Nephron progenitor cell (in vitro differentiated cells): ENCODE data around the gene ZNF281.

ENCODE experiments used
- DNase-seq: peaks from one replicate; pipeline ENCODE4 v3.0.0; 2021
- H3K27ac Mint-ChIP-seq: 2 replicates; pipeline ENCODE4 v1.8.0; 2021; ENCODE audit warnings: mild to moderate bottlenecking, moderate library complexity, mixed read lengths
- H3K27me3 Mint-ChIP-seq: 2 replicates; pipeline ENCODE4 v1.8.0; 2021; ENCODE audit warnings: mild to moderate bottlenecking, low read depth, mixed read lengths; ENCODE audit not compliant: poor library complexity
- H3K36me3 Mint-ChIP-seq: 2 replicates; pipeline ENCODE4 v1.8.0; 2021; ENCODE audit warnings: low read depth, mixed read lengths
- H3K4me1 Mint-ChIP-seq: 2 replicates; pipeline ENCODE4 v1.8.0; 2021; ENCODE audit warnings: mixed read lengths
- H3K4me3 Mint-ChIP-seq: 2 replicates; pipeline ENCODE4 v1.8.0; 2021; ENCODE audit warnings: mild to moderate bottlenecking, moderate library complexity, mixed read lengths
- H3K9me3 Mint-ChIP-seq: 2 replicates; pipeline ENCODE4 v1.8.0; 2021; ENCODE audit warnings: mild to moderate bottlenecking, moderate library complexity, mixed read lengths
- CTCF ChIP-seq: fragments of 200-600 bp; sonication (generic); IDR thresholded peaks from 2 replicates; pipeline ENCODE4 v1.5.0; 2021; ENCODE audit warnings: antibody characterized with exemption

The ZNF281 gene

GRCh38 chr1:200378096-200378495, 31.7 kb downstream of the ZNF281 start:
- Mint-ChIP-seq H3K4me1 (peaks cover 7% of the 10 kb centered on the region), H3K27me3 (no peaks in the 10 kb centered on the region), H3K36me3 (no peaks in the 10 kb centered on the region), H3K4me3 (no peak overlapping the region), H3K27ac (no peak overlapping the region), H3K9me3 (peaks cover 3% of the 10 kb centered on the region)
- DNase-seq: no peak
- TF ChIP-seq CTCF: no peak

- Mint-ChIP-seq H3K4me3 (no peak overlapping the region), H3K9me3 (peaks cover 3% of the 10 kb centered on the region), H3K27me3 (no peaks in the 10 kb centered on the region), H3K27ac (no peak overlapping the region), H3K36me3 (no peaks in the 10 kb centered on the region), H3K4me1 (peaks cover 7% of the 10 kb centered on the region)
- no peak for DNase-seq
- TF ChIP-seq CTCF: no peak
These were observed 33.3 kb downstream of the ZNF281 start for GRCh38 chr1:200376528-200376927.

GRCh38 chr1:200374569-200375295, 35.1 kb downstream of the ZNF281 start:
- Mint-ChIP-seq H3K36me3 (no peaks in the 10 kb centered on the region), H3K27me3 (no peaks in the 10 kb centered on the region), H3K4me1 (peaks cover 10% of the 10 kb centered on the region), H3K4me3 (no peak overlapping the region), H3K9me3 (peaks cover 3% of the 10 kb centered on the region), H3K27ac (no peak overlapping the region)
- DNase-seq: no peak
- TF ChIP-seq CTCF: no peak

GRCh38 chr1:200373811-200374231, 36.0 kb downstream of the ZNF281 start:
- DNase-seq: no peak
- H3K27me3 Mint-ChIP-seq: no peaks in the 10 kb centered on the region
- H3K27ac Mint-ChIP-seq: no peak overlapping the region
- TF ChIP-seq CTCF: no peak
- H3K4me1 Mint-ChIP-seq: peaks cover 13% of the 10 kb centered on the region
- no peak overlapping the region for H3K4me3 Mint-ChIP-seq
- peaks cover 3% of the 10 kb centered on the region for H3K9me3 Mint-ChIP-seq
- no peaks in the 10 kb centered on the region for H3K36me3 Mint-ChIP-seq

GRCh38 chr1:200372885-200373181, 37.0 kb downstream of the ZNF281 start:
- H3K4me3 Mint-ChIP-seq: no peak overlapping the region
- H3K4me1 Mint-ChIP-seq: peaks cover 13% of the 10 kb centered on the region
- no peak for TF ChIP-seq CTCF
- H3K27ac Mint-ChIP-seq: no peak overlapping the region
- H3K9me3 Mint-ChIP-seq: peaks cover 3% of the 10 kb centered on the region
- H3K27me3 Mint-ChIP-seq: no peaks in the 10 kb centered on the region
- H3K36me3 Mint-ChIP-seq: no peaks in the 10 kb centered on the region
- no peak for DNase-seq
